Central memory CD4-positive, alpha-beta T cell (primary cell): ENCODE measurements around the gene GRHL1.

Experiments used
- DNase-seq: peaks from one replicate; pipeline ENCODE4 v3.0.0; 2022

Gene GRHL1

DNA sequence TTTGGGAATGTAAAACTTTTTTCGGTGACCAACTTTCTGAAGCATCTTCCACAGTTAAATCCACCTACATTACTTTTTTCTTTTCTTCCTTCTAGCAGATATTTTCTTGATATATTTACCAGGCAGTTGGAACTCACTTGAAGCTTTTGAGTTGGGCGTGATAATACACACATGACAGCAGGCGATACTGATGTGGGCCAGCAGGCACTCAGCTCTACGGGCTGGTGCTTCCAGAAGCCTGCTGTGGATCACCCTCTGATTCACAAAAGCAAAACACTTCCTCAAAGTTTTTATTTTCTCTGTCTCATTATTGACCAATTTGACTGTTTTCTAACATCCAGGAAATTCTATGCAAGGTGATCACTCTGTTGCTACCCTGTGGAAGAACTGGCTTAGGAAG is 22.9 kb downstream of the GRHL1 start:
- no peak for DNase-seq

DNA sequence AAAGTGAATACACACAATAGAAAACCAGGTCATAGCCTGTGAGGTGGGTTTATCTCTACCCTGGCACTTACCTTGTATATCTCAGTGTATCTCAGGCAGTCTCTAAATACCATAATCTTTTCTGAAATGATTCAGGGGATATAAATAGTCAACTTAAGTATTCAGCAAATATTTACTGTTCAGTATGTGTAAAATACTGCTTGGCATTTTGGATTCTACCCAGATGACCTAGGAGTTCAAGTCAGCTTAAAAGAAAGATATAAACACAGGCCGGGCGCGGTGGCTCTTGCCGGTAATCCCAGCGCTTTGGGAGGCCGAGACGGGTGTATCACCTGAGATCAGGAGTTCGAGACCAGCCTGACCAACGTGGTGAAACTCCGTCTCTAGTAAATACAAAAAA is 23.8 kb downstream of the GRHL1 start:
- no peak for DNase-seq

DNA sequence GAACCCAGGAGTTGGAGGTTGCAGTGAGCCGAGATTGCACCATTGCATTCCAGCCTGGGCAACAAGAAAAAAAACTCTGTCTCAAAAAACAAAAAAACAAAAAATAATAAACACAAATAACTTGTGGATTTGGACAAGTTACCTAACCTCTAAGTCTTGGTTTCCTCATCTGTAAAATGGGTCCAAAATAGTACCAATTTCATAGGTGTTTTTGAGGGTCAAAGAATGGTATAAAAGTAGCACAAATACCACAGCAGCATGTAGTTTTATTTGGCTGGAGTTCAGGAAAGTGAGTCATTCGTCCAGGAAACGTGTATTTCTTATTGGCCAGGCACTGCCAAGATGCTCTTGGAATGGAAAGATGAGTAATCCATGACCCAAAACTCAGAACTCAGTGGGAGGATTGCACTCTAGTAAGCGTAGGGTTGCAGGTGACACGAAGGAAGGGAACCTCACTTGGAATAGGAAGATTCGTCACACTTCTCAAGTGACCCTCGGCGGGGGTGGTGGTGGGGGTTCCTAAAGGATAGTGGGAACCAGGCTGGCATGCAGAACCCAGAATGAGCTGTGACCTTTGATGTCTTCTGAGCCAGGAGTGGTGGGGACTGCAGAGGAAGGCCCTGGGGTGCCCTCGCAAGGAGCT is 24.4 kb downstream of the GRHL1 start:
- DNase-seq = no peak

DNA sequence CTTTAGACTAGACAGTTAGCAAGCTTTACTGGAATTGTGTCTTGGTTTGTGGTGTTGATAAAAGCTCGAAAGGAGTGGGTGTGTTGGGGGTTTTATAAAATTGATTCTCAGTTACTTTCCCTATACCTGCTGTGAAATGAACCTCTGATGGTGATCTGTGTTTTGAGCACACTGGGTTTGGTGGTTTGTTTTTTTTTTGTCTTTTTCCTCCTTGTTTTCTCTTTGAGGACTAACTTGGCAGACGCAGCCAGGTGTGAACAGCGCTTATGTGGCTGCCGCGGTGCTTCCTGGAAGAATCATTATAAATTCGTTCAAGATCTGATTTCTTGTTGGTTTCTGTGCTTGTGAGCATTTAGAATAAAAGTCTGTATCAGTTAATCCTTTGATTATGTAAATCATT is 28.5 kb downstream of the GRHL1 start:
- DNase-seq = no peak

DNA sequence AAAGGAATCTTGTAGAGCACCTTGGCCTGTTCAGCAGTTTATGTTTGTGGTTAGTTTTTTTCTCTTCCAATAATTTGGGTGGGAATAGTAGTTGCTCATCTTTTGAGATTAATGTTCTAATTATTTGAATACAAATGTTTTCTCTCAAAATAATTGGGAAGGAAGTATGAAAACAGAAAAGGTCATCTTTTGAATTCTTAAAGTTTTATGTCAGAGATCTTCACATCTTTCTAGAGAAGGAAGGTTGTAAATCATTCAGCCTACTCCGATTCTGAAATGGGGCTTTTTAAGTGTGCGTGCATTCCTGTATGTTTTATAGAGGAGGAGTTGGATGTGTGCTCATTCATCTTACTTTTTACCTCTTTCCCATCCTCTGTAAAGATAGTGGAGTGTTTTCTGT is 29.0 kb downstream of the GRHL1 start:
- DNase-seq = no peak

GRCh38 chr2:9981655-9982054 is 30.2 kb downstream of the GRHL1 start:
- DNase-seq = no peak

- no peak for DNase-seq
These were observed 30.8 kb downstream of the GRHL1 start for GRCh38 chr2:9982248-9982647.

DNA sequence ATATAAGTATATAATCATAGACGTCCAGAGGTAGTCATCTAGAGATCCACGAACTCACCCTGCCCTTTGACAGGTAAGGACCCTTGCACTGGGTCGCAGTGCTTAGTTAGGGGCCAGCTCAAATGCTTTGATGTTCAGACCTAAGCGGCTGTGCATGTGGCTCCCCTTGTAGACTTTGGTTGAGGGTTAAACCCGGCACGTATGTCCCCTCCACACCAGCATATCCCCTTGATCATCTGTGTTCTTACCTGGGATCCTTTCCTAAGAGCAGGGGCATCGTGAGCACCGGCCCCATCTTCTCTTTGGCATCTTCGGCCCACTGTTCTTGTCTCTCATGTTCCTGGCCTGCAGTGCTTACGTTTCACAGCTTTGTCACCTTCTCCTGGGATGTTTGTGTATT is 31.4 kb downstream of the GRHL1 start:
- DNase-seq = no peak

DNA sequence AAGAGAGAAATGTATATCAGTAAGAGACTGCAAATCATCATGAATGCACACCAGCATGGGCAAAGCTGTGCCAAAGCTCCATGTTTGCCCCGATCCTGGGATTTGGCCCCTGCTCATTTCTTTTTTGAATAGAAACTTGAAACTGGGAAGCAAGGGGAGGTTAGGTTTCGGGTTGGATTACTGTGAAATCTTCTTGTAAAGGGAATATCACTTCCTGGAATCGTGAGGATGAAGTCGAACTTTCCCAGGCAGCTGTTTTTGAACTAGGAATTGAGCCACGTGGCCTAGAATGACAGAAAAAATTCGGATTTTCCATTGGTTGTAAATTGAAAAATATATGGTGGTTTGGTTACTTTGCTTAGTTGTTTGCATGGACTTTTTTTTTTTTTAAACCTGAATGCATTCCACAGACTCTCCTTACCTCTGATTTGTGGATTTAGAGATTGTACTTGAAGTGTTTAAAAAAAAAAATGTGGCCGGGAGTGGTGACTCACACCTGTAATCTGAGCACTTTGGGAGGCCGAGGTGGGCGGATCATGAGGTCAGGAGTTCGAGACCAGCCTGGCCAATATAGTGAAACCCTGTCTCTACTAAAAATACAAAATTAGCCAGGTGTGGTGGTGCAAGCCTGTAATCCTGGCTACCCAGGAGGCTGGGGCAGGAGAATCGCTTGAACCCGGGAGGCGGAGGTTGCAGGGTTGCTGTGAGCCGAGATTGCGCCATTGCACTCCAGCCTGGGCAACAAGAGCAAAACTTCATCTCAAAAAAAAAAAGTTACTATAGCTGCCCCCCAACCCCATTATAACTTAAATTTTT is 32.1 kb downstream of the GRHL1 start:
- DNase-seq = no peak

- peak; percentile 51 for DNase-seq
These were observed 32.8 kb downstream of the GRHL1 start for GRCh38 chr2:9984217-9984739.

DNA sequence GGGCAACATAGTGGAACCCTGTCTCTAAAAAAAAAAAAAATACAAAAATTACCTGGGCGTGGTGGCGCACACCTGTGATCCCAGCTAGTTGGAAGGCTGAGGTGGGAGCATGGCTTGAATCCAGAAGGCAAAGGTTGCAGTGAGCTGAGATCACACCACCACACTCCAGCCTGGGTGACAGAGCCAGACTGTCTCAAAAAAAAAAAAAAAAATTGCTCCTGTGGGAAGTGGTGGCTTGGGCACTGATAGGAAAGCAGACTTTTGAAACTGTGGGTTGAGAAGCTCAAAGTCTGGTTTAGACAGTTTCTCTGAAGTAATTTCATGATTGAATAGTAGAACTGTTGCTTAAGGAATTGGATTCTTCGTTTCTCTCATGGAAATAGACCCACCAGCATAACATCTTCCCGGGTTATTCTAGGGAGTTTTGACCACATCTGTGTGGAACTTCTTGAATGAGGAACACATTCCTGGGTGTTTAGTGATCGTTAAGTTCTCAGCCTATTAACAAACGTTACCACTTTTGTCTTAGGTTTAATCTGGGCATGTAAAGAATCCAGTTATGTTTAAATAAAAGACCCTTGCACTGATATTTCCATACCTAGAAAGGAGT is 33.5 kb downstream of the GRHL1 start:
- no peak for DNase-seq

- no peak for DNase-seq
These were observed 34.2 kb downstream of the GRHL1 start for GRCh38 chr2:9985531-9986328.

- DNase-seq = no peak
These were observed 36.8 kb downstream of the GRHL1 start for GRCh38 chr2:9988320-9988719.

DNA sequence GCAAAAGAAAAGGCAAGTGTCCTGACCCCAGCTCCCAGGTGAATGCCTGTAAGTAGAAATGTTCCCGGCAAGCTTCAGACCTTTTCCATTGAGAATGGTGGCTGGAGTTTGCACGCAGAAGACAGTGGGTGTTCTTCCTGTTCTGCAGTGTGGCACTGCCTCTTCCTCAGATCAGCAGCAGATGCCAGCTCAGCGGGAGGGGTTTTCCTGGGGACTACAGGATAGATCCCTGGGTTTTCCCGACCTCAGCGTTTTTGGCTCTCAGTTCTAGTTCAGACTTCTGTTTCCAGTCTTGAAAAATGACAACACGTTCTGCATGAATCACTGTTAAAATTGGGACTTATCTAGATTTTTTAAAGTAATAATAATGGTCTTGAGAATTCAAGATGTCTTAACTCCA is 39.2 kb downstream of the GRHL1 start:
- DNase-seq = no peak

DNA sequence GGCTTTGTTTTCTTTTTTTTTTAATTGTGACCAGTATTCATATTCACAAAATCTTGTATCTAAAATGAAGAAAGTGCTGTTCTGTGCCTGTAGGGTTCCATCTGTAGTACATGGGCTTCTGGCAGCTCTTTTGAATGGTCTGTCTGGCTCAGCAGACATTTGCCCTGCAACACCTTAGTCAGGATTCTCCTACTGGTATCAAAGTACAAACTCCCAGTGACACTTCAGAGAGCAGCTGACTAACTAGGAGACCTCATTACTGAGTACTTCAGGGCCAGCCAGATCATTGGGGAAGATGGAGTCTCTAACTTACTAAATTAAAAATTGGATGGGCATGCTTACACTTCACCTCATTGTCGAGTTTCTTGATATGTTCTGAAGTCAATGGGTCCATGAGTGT is 39.7 kb downstream of the GRHL1 start:
- DNase-seq = no peak

DNA sequence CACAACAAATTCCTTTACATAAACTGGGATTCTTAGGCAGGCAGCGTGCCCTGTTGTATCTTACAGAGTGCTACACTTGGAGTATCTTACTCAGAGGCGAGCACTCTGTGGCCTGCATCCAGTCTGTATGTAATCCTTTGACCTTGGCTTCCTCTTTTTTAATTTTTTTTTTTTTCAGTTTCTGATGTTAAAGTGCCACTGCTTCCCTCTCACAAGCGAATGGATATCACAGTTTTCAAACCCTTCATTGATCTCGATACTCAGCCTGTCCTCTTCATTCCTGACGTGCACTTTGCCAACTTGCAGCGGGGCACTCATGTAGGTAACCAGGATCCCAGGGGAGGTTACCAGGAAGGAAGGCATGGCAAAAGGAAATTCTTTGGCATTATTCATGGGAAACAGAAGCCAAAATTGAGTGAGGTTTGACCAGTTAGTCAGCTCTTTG is 40.4 kb downstream of the GRHL1 start:
- no peak for DNase-seq

GRCh38 chr2:9992427-9993187 is 41.1 kb downstream of the GRHL1 start:
- DNase-seq = no peak

DNA sequence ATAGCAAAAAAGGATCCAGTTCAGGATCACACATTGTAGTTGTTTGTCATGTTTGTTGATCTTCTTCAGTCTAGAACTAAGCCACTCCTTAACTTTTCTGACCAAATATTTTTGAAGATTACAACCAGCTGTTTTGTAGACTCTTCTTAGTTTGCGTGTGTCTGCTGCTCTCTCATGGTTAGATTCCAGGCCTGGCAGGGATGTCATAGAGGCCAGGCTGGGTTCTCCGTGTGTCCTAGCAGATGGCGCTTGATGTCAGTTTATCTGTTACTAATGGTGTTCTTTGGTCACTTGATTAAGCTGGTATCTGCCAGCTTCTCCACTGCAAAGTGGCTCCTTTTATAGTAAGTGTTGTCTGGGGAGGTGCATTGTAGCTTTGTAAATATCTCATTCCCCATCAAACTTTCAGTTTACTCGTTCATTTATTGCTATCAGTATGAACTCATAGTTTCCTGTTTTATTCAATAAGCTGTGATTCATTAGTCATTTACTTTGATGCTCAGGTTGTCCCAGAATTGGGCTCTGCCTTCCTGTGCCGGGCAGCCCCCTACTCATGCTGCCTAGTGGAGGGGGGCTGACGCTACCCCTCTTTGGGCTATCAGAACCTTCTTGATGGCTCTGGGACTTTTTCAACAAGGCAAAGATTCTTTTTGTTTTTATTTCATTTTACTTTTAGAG is 42.1 kb downstream of the GRHL1 start:
- no peak for DNase-seq

DNA sequence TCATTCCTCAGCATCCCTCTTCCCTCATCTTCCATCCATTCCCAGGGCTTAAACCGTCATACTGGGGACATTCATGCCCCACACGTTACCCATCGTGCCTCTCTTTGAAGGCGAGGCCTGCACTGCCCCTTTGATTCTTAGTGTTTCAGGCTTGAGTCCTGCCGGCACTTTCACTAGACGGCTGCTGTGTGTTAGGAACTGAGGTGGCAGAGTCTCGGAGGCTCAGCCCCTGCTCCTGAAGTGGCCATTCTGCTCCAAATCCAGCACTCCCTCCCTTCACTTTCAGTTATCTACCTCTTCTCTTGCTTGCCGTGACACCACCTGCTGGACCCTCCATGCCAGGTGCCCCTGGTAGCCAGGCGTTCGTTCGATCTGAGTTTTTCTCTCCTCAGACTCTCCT is 43.0 kb downstream of the GRHL1 start:
- no peak for DNase-seq

- no peak for DNase-seq
These were observed 43.6 kb downstream of the GRHL1 start for GRCh38 chr2:9995059-9995458.

GRCh38 chr2:9996321-9996720 is 44.8 kb downstream of the GRHL1 start:
- DNase-seq = no peak

- DNase-seq = no peak
These were observed 46.4 kb downstream of the GRHL1 start for GRCh38 chr2:9997936-9998335.
